CD4-positive, alpha-beta T cell treated with Interferon alpha-2 for 1 hour (primary cell): ENCODE measurements around the gene CNNM2.
"Not testable (repeated sequence)": the region's sequence is repeated elsewhere in the genome, so short reads cannot be mapped to it uniquely, and the experiment has no call there.

Experiments
- DNase-seq, 2 donors: peaks; one replicate each; pipeline ENCODE4 v3.0.0-alpha.2; 2020 to 2022

CNNM2 gene

DNA sequence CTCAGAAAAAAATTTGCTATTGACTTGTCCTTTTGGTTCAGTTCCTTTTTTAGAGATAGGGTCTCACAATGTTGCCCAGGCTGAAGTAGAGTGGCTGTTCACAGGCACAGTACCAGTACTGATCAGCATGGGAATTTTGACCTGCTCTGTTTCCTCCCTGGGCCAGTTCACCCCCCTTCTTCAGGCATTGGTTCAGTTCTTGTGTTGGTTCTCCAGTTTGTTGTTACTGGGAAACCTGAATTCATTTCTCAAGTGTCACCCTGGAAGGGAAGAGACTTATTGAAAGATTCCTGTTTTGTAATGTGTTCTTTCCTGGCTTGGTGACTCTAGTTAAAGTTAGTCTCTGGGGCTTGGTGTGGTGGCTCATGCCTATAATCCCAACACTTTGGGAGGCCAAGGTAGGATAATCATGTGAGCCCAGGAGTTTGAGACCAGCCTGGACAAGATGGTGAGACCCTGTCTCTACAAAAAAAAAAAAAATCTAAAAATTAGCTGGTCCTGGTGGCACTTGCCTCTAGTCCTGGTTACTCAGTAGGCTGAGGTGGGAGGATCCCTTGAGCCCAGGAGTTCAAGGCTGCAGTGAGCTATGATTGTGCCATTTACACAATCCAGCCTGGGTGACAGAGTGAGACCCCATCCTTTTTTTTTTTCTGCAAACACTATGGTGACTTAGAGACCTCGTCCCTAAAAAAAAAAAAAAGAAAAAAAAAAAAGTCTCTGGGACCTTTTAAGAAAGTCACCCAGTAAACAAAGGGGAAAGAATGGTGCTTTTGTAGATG, 52.7 kb downstream of the CNNM2 start:
- DNase-seq: no peak

DNA sequence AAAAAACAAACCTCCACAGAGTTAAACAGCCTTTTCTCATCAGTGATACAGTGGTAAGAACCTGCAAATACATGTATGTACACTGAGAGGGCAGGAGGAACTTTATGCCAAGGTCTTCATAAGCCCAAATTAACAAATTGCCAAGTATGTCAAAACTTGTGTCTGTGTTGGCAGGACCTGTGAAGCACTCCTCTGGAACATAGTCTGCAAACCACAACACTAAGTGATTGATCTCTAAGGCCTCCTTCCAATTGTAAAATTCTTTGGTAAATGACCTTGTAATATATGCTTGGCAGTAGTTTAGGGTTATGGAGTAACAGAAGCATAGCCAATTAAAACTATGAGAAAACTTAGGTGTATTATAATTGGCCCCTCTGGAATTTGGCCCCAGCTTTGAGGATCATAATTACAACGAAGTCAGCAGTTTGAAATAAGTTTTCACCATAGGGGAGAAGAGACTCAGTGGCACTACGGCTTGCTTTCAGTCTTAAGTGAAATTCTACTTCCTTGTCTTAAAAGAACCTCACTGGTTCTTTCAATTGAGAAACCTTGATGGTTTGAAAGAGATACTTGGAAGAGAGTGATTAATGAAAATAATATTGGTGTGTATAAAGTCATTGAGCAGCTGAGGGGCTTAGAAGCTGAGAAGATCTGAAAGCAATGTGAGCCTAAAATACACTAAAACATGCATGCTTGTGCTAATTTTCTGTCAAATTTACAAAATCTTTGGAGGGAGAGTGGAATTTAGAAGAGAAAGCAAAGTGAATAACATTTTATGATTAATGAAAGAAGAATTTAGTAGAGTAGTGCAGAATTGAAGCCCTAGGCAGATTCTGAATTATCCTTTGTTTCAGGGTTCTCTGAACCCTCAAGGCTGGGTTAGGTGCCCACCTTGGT, 57.6 kb downstream of the CNNM2 start:
- DNase-seq: no peak

DNA sequence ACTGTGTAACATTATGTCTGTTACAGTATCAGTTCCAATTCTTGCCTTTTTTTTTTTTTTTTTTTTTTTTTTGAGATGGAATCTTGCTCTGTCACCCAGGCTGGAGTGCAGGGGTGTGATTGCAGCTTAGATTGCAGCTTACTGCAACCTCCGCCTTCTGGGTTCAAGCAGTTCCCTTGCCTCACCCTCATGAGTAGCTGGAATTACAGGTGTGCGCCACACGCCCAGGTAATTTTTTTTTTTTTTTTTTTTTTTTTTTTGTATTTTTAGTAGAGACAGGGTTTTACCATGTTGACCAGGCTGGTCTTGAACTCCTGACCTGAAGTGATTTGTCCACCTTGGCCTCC, 58.3 kb downstream of the CNNM2 start:
- DNase-seq: not testable (repeated sequence)

DNA sequence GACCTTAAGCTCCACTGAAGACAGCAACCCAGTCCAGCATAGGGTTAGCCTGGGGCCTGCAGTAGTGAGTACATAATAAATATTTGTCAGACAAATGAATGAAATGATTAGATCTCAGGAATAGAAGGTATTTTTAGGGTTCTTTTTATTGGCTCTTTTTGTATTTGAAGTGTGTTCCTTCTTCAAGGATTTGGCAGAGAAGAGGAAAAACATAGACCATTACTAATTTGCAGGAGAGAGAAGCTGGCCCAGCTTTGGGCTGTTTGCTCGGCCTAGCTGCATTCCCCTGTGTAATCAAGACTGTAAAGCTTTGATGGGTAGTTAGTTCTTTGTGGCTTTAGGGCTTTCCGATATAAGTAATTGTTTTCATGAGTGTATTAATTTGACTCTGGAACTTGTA, 64.2 kb downstream of the CNNM2 start:
- no peak for DNase-seq

DNA sequence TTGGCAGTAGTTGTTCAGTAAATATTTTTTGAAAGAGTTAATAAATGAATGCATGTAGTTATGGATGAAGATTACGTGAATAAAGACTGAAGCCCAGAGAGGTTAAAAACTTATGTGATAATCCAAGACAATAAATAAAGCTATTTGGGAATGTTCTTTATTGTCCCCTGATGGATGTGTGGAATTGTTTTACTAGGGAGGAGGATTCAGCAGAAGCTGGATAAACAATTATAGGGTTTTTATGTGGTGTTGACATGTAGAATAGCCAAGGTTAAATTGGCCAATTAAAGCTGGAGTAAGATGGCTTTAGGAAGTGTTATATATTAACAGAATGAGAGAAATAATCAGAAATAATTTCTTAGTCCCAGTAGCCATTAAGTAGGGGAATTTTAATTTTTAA, 66.0 kb downstream of the CNNM2 start:
- no peak for DNase-seq

DNA sequence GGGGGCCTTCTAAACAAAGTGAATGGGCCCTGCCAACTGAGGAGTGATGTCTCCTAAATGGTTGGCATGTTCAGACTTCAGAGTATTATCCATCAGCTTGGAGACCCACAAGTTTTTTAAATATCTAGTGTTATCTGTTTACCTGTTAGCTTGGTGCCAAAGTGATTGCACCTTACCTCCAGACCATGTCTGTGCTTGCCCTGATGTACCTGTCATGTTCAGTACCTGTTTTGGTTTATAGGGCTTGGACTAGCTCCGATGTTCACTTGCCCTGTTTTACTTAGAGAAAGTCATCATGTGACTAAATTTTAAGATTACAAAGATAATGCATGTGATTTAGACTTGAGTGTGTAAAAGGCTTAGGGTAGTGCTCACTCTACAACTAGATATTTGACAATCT, 67.7 kb downstream of the CNNM2 start:
- DNase-seq: no peak

DNA sequence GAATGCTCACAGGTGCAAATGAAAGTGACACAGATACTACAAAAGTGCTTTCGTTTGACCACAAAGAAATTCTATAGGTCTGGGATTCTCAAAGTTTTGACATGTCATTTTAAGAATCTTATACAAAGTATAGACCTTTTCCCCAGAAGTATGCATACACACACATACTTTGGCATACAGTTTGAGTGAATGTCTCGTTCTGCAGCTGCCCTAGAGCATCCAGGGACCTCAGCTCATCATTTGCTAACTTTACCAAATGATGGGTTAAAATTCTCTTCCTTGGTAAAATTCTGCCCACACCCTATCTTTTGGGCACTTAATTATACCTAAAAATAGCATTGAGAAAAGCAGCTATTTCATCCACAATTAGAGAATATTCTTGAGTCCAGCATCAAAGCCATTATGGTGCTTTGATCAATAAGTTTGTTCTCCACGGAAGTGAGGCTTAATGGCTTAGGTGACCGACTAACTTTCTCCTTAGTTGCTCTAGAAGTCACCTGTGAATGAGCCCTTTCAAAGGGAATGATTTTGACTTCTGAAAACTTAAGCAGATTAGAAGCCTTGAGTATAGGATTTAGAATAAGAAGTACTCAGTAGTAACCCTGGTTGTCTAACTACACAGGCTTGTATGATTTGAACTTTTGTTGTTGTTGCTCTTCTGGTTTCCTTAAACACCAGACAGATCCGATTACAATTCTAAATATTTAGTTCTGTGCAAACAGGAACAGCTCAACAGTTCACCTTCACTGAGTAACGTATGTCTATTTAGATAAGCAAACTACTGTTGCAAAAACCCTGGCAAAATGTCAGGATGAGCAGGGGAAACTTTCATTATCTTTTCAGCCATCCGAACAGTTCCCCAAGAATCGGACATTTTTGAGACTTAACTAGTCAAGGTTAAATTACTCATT, 70.6 kb downstream of the CNNM2 start:
- no peak for DNase-seq

- DNase-seq: no peak
These were observed 76.6 kb downstream of the CNNM2 start for GRCh38 chr10:102994531-102995295.

GRCh38 chr10:102996876-102997275, 78.8 kb downstream of the CNNM2 start:
- DNase-seq: no peak

DNA sequence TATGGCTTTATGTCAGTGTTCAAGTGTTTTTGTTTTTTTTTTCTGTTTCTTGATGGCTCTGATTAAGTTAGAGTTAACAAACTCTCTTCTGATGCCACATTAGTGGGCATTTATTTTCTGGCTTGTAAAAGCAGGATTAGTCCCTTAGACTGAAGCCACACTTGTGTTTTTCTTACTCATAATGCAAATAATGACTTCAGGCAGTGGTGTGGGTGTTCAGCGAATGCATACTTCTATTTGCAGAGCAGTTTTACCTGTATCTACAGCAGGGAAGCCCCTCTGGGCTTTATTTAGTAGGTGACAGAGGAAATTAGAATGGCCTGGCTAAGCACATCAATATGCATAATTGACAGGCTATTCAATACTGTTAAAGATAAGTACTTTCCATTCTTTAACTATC, 79.9 kb downstream of the CNNM2 start:
- no peak for DNase-seq

GRCh38 chr10:102998399-102998907, 80.4 kb downstream of the CNNM2 start:
- DNase-seq: no peak

DNA sequence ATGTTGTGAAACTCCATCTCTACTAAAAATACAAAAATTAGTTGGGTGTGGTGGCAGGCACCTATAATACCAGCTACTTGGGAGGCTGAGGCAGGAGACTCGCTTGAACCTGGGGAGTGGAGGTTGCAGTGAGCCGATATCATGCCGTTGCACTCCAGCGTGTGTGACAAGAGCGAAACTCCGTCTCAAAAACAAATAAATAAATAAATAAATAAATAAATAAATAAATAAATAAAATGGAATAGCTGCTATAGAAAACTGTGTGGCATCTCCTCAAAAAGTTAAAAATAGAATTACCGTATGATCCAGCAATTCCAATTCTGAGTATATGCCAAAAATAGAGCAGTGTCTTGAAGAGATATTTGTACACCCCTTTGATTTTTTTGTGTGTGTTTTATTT, 82.0 kb downstream of the CNNM2 start:
- DNase-seq: not testable (repeated sequence)

DNA sequence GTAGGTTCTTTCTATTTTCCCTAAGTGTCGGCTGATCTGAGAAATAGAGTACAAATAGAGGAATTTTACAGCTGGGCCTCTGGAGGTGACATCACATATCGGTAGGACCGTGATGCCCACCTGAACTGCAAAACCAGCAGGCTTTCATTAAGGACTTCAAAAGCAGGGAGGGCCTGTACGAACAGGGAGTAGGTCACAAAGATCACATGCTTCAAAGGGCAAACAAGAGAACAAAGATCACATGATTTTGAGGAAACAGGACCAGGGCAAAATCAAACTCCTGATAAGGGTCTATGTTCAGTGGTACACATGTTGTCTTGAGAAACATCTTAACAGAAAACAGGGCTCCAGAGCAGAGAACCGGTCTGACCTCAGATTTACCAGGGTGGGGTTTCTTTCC, 88.9 kb downstream of the CNNM2 start:
- no peak for DNase-seq

GRCh38 chr10:103013416-103013815, 95.3 kb downstream of the CNNM2 start:
- DNase-seq: no peak

GRCh38 chr10:103019425-103019824, 101.3 kb downstream of the CNNM2 start:
- no peak for DNase-seq

GRCh38 chr10:103021150-103021899, 103.2 kb downstream of the CNNM2 start:
- no peak for DNase-seq

DNA sequence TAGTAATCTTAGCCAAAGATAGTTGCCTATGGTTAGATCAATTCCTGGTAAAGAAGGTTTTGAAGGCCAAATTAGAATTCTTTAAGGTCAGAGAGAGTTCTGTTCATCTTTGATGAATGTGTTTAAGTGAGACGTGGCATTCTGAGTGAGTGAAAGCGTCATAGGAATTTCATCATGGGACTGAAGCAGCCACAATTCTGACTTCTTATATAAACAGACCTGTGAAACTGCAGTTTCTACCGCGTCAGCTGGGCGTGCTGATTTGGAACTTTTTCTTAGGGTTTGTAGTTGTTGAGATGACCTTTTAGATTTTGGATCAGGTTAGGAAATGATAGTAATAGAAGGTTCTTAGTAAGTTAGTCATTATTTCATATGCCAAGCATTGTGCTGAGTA, 103.8 kb downstream of the CNNM2 start:
- DNase-seq: no peak

GRCh38 chr10:103025696-103026095, 107.6 kb downstream of the CNNM2 start:
- DNase-seq: no peak

DNA sequence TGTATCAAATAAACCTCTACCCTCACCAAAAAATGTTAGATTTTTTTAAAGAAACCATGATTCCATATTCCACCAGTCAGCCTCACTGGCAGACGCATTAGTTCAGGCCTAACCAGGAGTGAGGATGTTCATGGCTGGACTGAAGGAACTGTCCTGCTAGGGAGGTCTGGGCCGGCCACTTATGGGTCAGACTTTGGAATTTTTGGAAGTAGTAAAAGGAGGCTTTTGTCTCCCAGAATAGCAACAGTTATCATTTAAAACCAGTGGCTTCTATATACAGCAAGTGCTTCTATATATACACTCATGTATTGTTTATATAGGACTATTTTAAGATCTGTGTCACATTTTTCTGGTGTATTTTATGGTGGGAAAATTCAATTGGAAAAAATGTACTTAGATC, 120.5 kb downstream of the CNNM2 start:
- DNase-seq: no peak

DNA sequence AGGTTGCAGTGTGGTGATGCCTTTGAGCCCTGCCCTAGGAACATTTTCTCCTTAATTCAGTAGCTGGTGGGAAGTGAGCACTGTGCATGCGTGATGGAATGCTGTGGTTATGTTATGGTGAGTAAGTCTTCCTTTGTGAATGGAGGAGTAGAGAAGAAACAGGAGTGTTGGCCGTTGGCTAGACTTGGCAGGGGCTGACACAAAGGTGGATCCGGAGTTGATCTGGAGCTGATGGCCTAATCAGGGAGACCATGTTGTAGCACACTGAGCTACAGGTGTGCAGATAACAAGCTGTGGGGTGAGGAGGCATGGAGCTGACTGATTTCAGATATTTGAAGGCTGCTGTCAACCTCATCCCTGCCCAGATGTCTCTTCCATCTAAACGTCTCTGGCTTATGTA, 122.3 kb downstream of the CNNM2 start:
- DNase-seq: no peak

- no peak for DNase-seq
These were observed 123.3 kb downstream of the CNNM2 start for GRCh38 chr10:103041391-103041790.
